BLaER1 (cell line): ENCODE measurements around the gene TSPYL6.
"Not testable (repeated sequence)": the region's sequence is repeated elsewhere in the genome, so short reads cannot be mapped to it uniquely, and the experiment has no call there.

Experiments used
- H3K27ac ChIP-seq: shearing (Covaris generic); formaldehyde crosslinking; 2 replicates; pipeline ENCODE4 v1.8.1; 2022
- H3K27me3 ChIP-seq: shearing (Covaris generic); formaldehyde crosslinking; 2 replicates; pipeline ENCODE4 v1.8.1; 2022
- H3K36me3 ChIP-seq: shearing (Covaris generic); formaldehyde crosslinking; 2 replicates; pipeline ENCODE4 v1.8.1; 2022
- H3K4me1 ChIP-seq: shearing (Covaris generic); formaldehyde crosslinking; 2 replicates; pipeline ENCODE4 v1.8.1; 2022
- H3K4me2 ChIP-seq: shearing (Covaris generic); formaldehyde crosslinking; 2 replicates; pipeline ENCODE4 v1.8.1; 2022
- H3K4me3 ChIP-seq: shearing (Covaris generic); formaldehyde crosslinking; 2 replicates; pipeline ENCODE4 v1.8.1; 2022
- H3K9ac ChIP-seq: shearing (Covaris generic); formaldehyde crosslinking; 2 replicates; pipeline ENCODE4 v1.8.1; 2022
- H3K9me3 ChIP-seq: shearing (Covaris generic); formaldehyde crosslinking; 2 replicates; pipeline ENCODE4 v1.8.1; 2022
- H4K20me1 ChIP-seq: shearing (Covaris generic); formaldehyde crosslinking; 2 replicates; pipeline ENCODE4 v1.8.1; 2022
- Cebpa-rat ChIP-seq: shearing (Covaris generic); IDR thresholded peaks from 2 replicates; pipeline ENCODE4 v1.8.1; 2022

TSPYL6 gene

DNA sequence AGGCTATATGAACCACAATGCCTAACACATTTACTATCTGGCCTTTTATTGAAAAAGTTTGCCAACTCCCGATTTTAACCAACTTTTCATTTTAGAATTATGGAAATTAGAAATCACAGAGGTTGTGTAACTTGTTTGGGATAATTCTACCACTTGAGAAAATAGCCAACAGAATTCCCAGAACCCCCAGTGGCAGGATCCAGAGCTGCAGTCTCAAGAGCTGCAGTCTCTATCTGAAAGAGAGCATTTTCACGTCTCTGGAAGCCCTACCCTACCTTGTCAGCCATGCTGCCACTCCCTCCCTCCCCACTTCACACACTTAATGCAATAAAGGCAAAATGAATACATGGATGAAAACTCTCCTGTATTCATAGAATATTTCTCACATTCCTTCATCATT, 23.4 kb upstream of the TSPYL6 start:
- H3K27ac ChIP-seq: no peak overlapping the region
- no peak for TF ChIP-seq Cebpa-rat
- H3K4me1 ChIP-seq: no peaks in the 10 kb centered on the region
- H4K20me1 ChIP-seq: no peaks in the 10 kb centered on the region
- H3K9ac ChIP-seq: no peak overlapping the region
- no peaks in the 10 kb centered on the region for H3K9me3 ChIP-seq
- H3K27me3 ChIP-seq: no peaks in the 10 kb centered on the region
- H3K4me2 ChIP-seq: no peak overlapping the region
- H3K4me3 ChIP-seq: no peak overlapping the region
- H3K36me3 ChIP-seq: no peaks in the 10 kb centered on the region

DNA sequence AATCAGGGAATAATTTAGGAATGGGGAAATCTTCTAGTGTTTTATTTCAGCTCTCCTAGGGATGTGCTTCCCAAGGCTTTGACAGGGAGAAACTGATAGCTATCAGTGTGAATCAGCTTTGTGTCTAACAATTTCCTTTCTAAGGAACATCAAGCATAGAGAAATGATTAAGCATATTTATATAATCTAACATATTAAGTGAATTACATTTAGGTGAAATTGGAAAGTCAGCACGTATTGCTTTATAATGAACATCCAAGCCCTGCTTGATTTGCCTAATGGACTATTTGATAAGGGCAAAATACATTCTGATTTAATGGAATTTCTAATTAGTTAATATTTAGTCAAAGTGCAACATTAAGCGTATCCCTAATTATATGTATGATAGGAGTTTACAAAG, 19.5 kb upstream of the TSPYL6 start:
- Histone ChIP-seq H3K36me3 (no peaks in the 10 kb centered on the region), H3K4me2 (no peak overlapping the region), H3K4me1 (no peaks in the 10 kb centered on the region), H3K4me3 (no peak overlapping the region), H3K9me3 (peaks cover 6% of the 10 kb centered on the region; the same call in 1 of the 2 replicates), H3K27me3 (no peaks in the 10 kb centered on the region), H4K20me1 (no peaks in the 10 kb centered on the region), H3K9ac (no peak overlapping the region), H3K27ac (no peak overlapping the region)
- no peak for TF ChIP-seq Cebpa-rat

DNA sequence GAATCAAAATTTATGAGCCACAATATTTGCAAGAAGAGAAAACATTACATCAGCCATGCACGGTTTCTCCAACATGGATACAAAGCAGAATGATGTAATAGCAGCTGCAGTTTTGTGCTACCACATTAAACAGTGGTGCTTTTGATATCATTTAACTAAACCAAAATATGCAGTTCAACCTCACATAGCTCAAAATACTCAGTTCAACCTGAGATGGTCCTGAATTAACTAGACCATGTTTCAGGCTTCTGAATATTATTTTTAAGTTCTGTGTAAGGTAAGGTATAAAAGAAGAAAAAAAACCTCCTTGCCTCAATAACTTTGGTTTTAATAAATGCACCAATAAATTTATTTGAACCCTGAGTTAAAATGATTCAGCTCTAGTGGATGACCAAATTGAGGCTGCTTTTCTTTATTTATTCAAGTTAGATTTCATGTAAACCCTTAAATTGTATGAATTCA, 18.8 kb upstream of the TSPYL6 start:
- no peak overlapping the region for H3K4me3 ChIP-seq
- H3K9me3 ChIP-seq: peaks cover 6% of the 10 kb centered on the region; the same call in 1 of the 2 replicates
- no peak overlapping the region for H3K9ac ChIP-seq
- H3K4me2 ChIP-seq: no peak overlapping the region
- H3K27me3 ChIP-seq: no peaks in the 10 kb centered on the region
- H3K4me1 ChIP-seq: no peaks in the 10 kb centered on the region
- H3K27ac ChIP-seq: no peak overlapping the region
- no peaks in the 10 kb centered on the region for H3K36me3 ChIP-seq
- no peak for TF ChIP-seq Cebpa-rat
- no peaks in the 10 kb centered on the region for H4K20me1 ChIP-seq

DNA sequence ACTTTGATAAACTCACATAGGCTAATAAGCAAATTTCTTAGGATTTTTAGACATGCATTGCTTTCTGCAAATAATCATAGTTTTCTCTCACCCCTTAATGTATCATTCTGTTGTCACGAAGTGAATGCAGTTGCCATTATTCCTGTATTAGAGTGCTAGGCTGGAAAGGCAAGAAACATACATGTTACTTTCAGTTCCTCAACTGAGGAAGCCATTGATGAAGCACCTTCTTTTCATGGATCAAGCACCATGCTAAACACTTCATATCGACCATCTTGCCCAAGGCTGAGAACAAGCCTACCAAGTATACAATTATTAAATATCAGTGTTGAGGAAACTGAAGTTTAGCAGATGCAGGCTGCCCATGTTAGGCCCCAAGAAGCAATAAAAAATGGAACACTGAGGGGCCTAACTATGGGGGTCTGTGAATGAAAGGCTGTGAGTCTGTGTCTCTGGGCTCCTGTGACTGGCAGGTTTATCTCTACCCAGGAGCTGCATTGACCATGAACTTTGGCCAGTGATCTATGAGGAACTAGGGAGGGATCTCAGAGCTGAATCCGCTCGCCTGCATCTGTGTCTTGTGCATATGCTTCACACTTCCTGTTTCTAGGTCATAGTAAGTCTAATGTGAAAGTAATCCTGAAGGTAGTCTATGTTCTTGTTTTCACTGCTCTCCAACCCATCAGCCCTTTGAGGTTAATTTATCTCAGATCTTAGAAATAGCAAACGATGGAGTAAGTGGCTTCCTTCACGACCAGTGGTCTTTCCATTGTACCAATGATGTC, 16.0 kb upstream of the TSPYL6 start:
- TF ChIP-seq Cebpa-rat: no peak
- Histone ChIP-seq H3K9ac (no peak overlapping the region), H3K4me2 (no peak overlapping the region), H3K36me3 (no peaks in the 10 kb centered on the region), H3K27me3 (no peaks in the 10 kb centered on the region), H4K20me1 (no peaks in the 10 kb centered on the region), H3K4me1 (no peaks in the 10 kb centered on the region), H3K9me3 (peaks cover 6% of the 10 kb centered on the region; the same call in 1 of the 2 replicates), H3K27ac (no peak overlapping the region), H3K4me3 (no peak overlapping the region)

DNA sequence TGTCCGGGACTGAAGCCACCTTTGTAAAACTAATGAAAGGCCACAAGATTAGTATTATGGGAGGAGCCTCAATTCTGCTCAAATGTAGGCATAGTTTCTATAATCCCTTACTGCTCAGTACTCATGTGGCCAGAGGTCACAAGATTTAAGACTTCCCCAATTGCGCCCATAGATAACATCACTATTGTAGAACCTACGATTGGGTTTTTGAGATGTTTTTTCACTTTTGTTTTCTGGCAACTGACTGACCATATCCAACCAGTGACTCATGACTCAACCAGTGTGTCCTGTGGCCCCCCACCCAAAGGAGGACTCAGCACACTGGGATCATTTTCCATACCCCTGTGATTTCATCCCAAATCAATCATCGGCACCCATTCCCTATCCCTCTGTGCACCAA, 15.2 kb upstream of the TSPYL6 start:
- Histone ChIP-seq H3K4me2 (no peak overlapping the region), H3K9ac (no peak overlapping the region), H4K20me1 (no peaks in the 10 kb centered on the region), H3K4me1 (no peaks in the 10 kb centered on the region), H3K27me3 (no peaks in the 10 kb centered on the region), H3K9me3 (peaks cover 6% of the 10 kb centered on the region; the same call in 1 of the 2 replicates), H3K36me3 (no peaks in the 10 kb centered on the region), H3K4me3 (no peak overlapping the region), H3K27ac (no peak overlapping the region)
- TF ChIP-seq Cebpa-rat: no peak

DNA sequence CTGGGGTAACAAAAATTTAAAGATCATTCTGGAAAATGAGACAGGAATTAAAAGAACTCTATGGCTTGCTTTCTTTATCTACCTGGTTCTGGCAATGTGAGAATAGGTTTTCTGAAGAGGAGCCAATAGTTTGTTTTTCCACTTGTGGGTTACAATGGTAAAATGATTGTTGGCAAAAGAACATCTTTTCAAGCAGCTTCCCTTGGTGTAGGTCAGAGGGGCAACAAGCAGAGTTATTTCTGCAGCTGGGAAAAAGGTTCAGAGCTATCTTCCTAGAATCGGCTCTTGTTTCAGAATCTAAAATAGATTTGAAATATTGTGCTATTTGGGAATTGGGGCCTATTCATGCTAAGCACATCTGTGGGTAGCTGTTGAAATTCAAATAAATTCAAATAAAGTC, 11.5 kb upstream of the TSPYL6 start:
- Histone ChIP-seq H3K4me3 (no peak overlapping the region), H3K4me2 (no peak overlapping the region), H3K4me1 (no peaks in the 10 kb centered on the region), H3K27me3 (no peaks in the 10 kb centered on the region), H4K20me1 (no peaks in the 10 kb centered on the region), H3K9me3 (peaks cover 10% of the 10 kb centered on the region), H3K9ac (no peak overlapping the region), H3K27ac (no peak overlapping the region), H3K36me3 (no peaks in the 10 kb centered on the region)
- TF ChIP-seq Cebpa-rat: no peak

DNA sequence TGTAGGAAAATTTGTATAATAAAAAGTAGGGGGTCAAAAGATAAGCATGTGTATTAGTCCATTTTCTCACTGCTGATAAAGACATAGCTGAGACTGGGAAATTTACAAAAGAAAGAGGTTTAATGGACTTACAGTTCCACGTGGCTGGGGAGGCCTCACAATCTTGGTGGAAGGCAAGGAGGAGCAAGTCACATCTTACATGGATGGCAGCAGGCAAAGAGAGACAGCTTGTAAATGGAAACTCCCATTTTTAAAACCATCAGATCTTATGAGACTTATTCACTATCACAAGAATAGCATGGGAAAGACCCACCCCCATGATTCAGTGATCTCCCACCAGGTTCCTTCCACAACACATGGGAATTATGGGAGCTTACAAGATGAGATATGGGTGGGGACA, 9.1 kb upstream of the TSPYL6 start:
- not testable (repeated sequence) for H3K27me3 ChIP-seq, H3K9ac ChIP-seq, H4K20me1 ChIP-seq, H3K9me3 ChIP-seq, H3K4me2 ChIP-seq, H3K4me1 ChIP-seq, H3K27ac ChIP-seq, H3K36me3 ChIP-seq, H3K4me3 ChIP-seq

DNA sequence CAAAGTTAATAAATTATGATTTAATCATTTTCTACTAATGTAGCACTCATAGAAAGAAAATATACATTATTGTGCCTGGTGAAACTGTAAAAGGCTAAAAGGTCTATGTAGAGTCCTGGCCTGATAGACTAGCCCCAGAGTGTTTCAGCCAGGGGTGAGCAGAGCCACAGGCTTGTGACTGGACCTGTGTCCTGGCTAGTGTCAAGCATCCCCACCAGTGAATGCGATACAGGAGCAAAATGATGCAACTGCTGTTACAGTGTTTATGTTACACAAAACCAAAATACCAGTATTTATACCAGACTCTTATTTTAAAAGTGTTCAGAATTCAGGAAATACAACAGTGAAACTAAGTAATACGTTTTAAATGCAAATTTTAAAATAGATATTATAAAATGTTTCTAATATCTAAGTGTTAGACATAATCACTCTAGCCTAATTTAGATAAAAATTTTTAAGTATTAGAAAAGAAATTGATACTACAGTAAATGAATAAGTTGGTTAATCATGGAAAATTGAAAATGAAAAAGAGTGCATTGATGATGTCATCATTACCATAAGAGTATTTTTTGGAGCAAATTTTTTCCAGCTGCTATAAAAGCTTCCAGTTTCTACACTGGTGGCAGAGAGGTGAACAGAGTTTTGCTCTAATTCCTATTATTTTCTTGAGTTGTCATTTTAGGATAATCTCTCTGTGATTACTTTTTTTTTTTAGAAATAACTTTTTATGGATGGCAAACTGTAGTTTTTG, 6.2 kb upstream of the TSPYL6 start:
- H3K9me3 ChIP-seq: peaks cover 10% of the 10 kb centered on the region
- no peak for TF ChIP-seq Cebpa-rat
- H3K27me3 ChIP-seq: no peaks in the 10 kb centered on the region
- no peaks in the 10 kb centered on the region for H3K36me3 ChIP-seq
- H3K27ac ChIP-seq: no peak overlapping the region
- H3K4me3 ChIP-seq: no peak overlapping the region
- no peak overlapping the region for H3K9ac ChIP-seq
- H4K20me1 ChIP-seq: no peaks in the 10 kb centered on the region
- H3K4me1 ChIP-seq: no peaks in the 10 kb centered on the region
- H3K4me2 ChIP-seq: no peak overlapping the region

DNA sequence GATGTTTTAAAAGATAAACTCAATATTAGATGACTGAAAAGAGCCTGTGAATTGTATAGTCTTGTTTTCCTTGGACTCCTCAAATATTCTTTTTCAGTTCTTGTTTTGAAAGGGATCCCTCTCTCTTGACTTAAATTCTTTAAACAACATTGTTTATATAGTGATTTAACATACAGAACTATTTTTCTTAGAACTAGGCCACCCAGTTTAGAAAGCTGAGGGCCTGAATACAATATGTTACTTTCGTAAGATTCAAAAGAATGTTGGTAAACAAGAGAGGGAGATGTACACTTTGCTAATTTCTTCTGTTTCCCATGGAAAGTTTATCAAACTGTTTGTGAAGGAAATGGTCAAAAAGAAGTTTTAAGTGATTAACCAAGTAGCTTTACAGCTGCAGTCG, 5.5 kb upstream of the TSPYL6 start:
- no peak for TF ChIP-seq Cebpa-rat
- Histone ChIP-seq H3K36me3 (no peaks in the 10 kb centered on the region), H3K4me1 (no peaks in the 10 kb centered on the region), H3K27me3 (no peaks in the 10 kb centered on the region), H3K9me3 (peaks cover 10% of the 10 kb centered on the region), H3K9ac (no peak overlapping the region), H3K4me2 (no peak overlapping the region), H3K4me3 (no peak overlapping the region), H3K27ac (no peak overlapping the region), H4K20me1 (no peaks in the 10 kb centered on the region)

DNA sequence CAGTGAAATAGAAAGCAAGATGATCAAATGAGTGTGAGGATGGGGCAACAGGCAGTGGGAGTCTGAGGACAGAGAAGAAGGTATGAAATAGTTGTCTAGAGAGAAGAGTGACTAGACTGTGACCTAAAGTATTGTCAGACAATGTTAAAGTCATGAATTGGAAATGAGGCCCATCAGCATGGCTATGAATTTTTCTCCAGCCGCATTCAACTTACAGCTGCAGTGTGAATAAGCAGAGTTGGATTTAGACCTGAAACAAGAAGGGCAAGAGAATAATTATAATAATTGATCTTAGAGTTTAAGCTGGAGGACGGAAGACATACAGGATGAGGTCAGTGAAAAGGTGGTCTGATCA, 4.2 kb upstream of the TSPYL6 start:
- TF ChIP-seq Cebpa-rat: no peak
- H3K9me3 ChIP-seq: peaks cover 18% of the 10 kb centered on the region
- no peak overlapping the region for H3K4me3 ChIP-seq
- H4K20me1 ChIP-seq: no peaks in the 10 kb centered on the region
- H3K9ac ChIP-seq: no peak overlapping the region
- no peak overlapping the region for H3K4me2 ChIP-seq
- H3K27ac ChIP-seq: no peak overlapping the region
- no peaks in the 10 kb centered on the region for H3K4me1 ChIP-seq
- H3K27me3 ChIP-seq: no peaks in the 10 kb centered on the region
- H3K36me3 ChIP-seq: 0 out of 2 replicates have a peak, but pooled peaks cover 3% of the 10 kb centered on the region
